HG03039 (cell line): ENCODE data around the gene ATP5F1C.
"Not testable (repeated sequence)": the region's sequence is repeated elsewhere in the genome, so short reads cannot be mapped to it uniquely, and the experiment has no call there.

Source experiments
- ATAC-seq: cut with Tn5 transposase; IDR thresholded peaks from one replicate; pipeline ENCODE4 v1.9.1; 2021; ENCODE audit warnings: mild to moderate bottlenecking, moderate library complexity; ENCODE audit not compliant: unreplicated experiment

ATP5F1C gene

GRCh38 chr10:7792541-7792940, 4.6 kb downstream of the ATP5F1C start:
- no peak for ATAC-seq

- no peak for ATAC-seq
Measured at GRCh38 chr10:7794251-7795026, 6.5 kb downstream of the ATP5F1C start.

GRCh38 chr10:7795605-7796004, 7.6 kb downstream of the ATP5F1C start:
- ATAC-seq: no peak

- no peak for ATAC-seq
Measured at GRCh38 chr10:7797582-7797981, 9.6 kb downstream of the ATP5F1C start.

- ATAC-seq: no peak
Measured at GRCh38 chr10:7802606-7803005, 14.6 kb downstream of the ATP5F1C start.

GRCh38 chr10:7804216-7804615, 16.2 kb downstream of the ATP5F1C start:
- no peak for ATAC-seq

GRCh38 chr10:7804741-7805140, 16.8 kb downstream of the ATP5F1C start:
- ATAC-seq: no peak

GRCh38 chr10:7808686-7809267, 20.8 kb downstream of the ATP5F1C start:
- no peak for ATAC-seq

GRCh38 chr10:7810443-7810842, 22.5 kb downstream of the ATP5F1C start:
- ATAC-seq: no peak

- ATAC-seq: no peak
Measured at GRCh38 chr10:7811000-7811399, 23.0 kb downstream of the ATP5F1C start.

- ATAC-seq: not testable (repeated sequence)
Measured at GRCh38 chr10:7811743-7812142, 23.8 kb downstream of the ATP5F1C start.

- no peak for ATAC-seq
Measured at GRCh38 chr10:7813481-7813880, 25.5 kb downstream of the ATP5F1C start.

GRCh38 chr10:7817576-7817975, 29.6 kb downstream of the ATP5F1C start:
- ATAC-seq: no peak

- ATAC-seq: no peak
Measured at GRCh38 chr10:7817984-7818294, 30.0 kb downstream of the ATP5F1C start.

GRCh38 chr10:7818295-7819120, 30.5 kb downstream of the ATP5F1C start, which contains the start of gene TAF3:
Gene TAF3, plus strand, starts transcription at chr10:7818505. Its CDS starts 205 bp downstream, at chr10:7818710.
- peak; percentile 85 for ATAC-seq

- ATAC-seq: peak; percentile 28
Measured at GRCh38 chr10:7819121-7819460, 31.1 kb downstream of the ATP5F1C start.

GRCh38 chr10:7824251-7824650, 36.3 kb downstream of the ATP5F1C start:
- no peak for ATAC-seq

- ATAC-seq: no peak
Measured at GRCh38 chr10:7826971-7827370, 39.0 kb downstream of the ATP5F1C start.

GRCh38 chr10:7829289-7829834, 41.4 kb downstream of the ATP5F1C start:
- ATAC-seq: no peak

- ATAC-seq: no peak
Measured at GRCh38 chr10:7832060-7832459, 44.1 kb downstream of the ATP5F1C start.

- ATAC-seq: no peak
Measured at GRCh38 chr10:7833210-7833609, 45.2 kb downstream of the ATP5F1C start.

- no peak for ATAC-seq
Measured at GRCh38 chr10:7834262-7834661, 46.3 kb downstream of the ATP5F1C start.
